Inflammatory macrophage treated with lipopolysaccharide for 1 hour (primary cell): ENCODE data around the gene UNC13C.
"Not testable (repeated sequence)": the region's sequence is repeated elsewhere in the genome, so short reads cannot be mapped to it uniquely, and the experiment has no call there.

Experiments
- DNase-seq, 2 donors: peaks; one replicate each; pipeline ENCODE4 v3.0.0-alpha.2; 2020 to 2022

UNC13C gene

GRCh38 chr15:54307252-54307902 is 329.1 kb downstream of the UNC13C start:
- DNase-seq = no peak

GRCh38 chr15:54307926-54308325 is 329.7 kb downstream of the UNC13C start:
- no peak for DNase-seq

- no peak for DNase-seq
These were observed 334.3 kb downstream of the UNC13C start for GRCh38 chr15:54312528-54312927.

- DNase-seq = no peak
These were observed 343.2 kb downstream of the UNC13C start for GRCh38 chr15:54321426-54321825.

GRCh38 chr15:54322341-54322740 is 344.1 kb downstream of the UNC13C start:
- DNase-seq = no peak

GRCh38 chr15:54345301-54345700 is 367.1 kb downstream of the UNC13C start:
- DNase-seq = no peak

- no peak for DNase-seq
These were observed 367.6 kb downstream of the UNC13C start for GRCh38 chr15:54345827-54346226.

- DNase-seq = no peak
These were observed 369.0 kb downstream of the UNC13C start for GRCh38 chr15:54347082-54347827.

GRCh38 chr15:54353726-54354125 is 375.5 kb downstream of the UNC13C start:
- no peak for DNase-seq

GRCh38 chr15:54354341-54354740 is 376.1 kb downstream of the UNC13C start:
- no peak for DNase-seq

- DNase-seq = no peak
These were observed 386.7 kb downstream of the UNC13C start for GRCh38 chr15:54364961-54365360.

- no peak for DNase-seq
These were observed 395.1 kb downstream of the UNC13C start for GRCh38 chr15:54373332-54373731.

- no peak for DNase-seq
These were observed 396.1 kb downstream of the UNC13C start for GRCh38 chr15:54374184-54374952.

- no peak for DNase-seq
These were observed 409.6 kb downstream of the UNC13C start for GRCh38 chr15:54387799-54388198.

- DNase-seq = no peak
These were observed 410.5 kb downstream of the UNC13C start for GRCh38 chr15:54388746-54389145.

- no peak for DNase-seq
These were observed 432.2 kb downstream of the UNC13C start for GRCh38 chr15:54410481-54410880.

- no peak for DNase-seq
These were observed 445.9 kb downstream of the UNC13C start for GRCh38 chr15:54424171-54424570.

GRCh38 chr15:54428596-54428995 is 450.4 kb downstream of the UNC13C start:
- DNase-seq = no peak

GRCh38 chr15:54450288-54450687 is 472.0 kb downstream of the UNC13C start:
- not testable (repeated sequence) for DNase-seq

- DNase-seq = no peak
These were observed 478.2 kb downstream of the UNC13C start for GRCh38 chr15:54456413-54456812.

GRCh38 chr15:54462511-54462913 is 484.3 kb downstream of the UNC13C start:
- no peak for DNase-seq

- DNase-seq = no peak
These were observed 503.6 kb downstream of the UNC13C start for GRCh38 chr15:54481819-54482218.

- DNase-seq = no peak
These were observed 504.0 kb downstream of the UNC13C start for GRCh38 chr15:54482251-54482650.

GRCh38 chr15:54500330-54500729 is 522.1 kb downstream of the UNC13C start:
- DNase-seq = no peak
